Measurements from ENCODE around the gene FOXRED1. TPM values are rescaled to one million over a fixed set of nuclear protein-coding genes. Genes with fewer than 3 reads are reported as not detected.

FOXRED1 gene
- total and polyA plus RNA-seq, 2 of the 13 experiments (the other 11 are each of a cell fraction or from before 2014, with no cell fraction given) = 29.6 to 42.9 TPM

GRCh38 chr11:126257144-126257543 lies 11.8 kb upstream of the FOXRED1 start (continued):
- TF ChIP-seq ZBTB40 (IDR thresholded peaks at IDR 0.05) (no peak), ZBTB40 (CRISPR knock-in tag; IDR thresholded peaks at IDR 0.05) (no peak)

- H3K27ac ChIP-seq (ENCODE audit: extremely low read length, insufficient read depth, low read length) = no peak overlapping the region
- CTCF ChIA-PET (ENCODE audit: low intra/inter-chr PET ratio, low total read pairs) = no interaction called here
- ATAC-seq (no peak), DNase-seq (ENCODE audit: low spot score) (no peak), FAIRE-seq (no peak)
- no peaks in the 10 kb centered on the region for H3K79me2 ChIP-seq (ENCODE audit: insufficient read depth, low read length)
- no peaks in the 10 kb centered on the region for H3K27me3 ChIP-seq (ENCODE audit: control insufficient read depth in 1 of 2, insufficient read depth in 2 of 2, low read length in 2 of 2)
- intact Hi-C loops (cut with micrococcal nuclease; ENCODE audit: unreplicated experiment) (no loop called here), in situ Hi-C loops (cut with HindIII; ENCODE audit: extremely low pct_ligation_motif_present, low pct_unique_long_range_greater_than_20kb) (no loop called here)
- H2AFZ ChIP-seq (ENCODE audit: low read length) = no peak overlapping the region
- POLR2A ChIA-PET = no interaction called here
- H3K4me2 ChIP-seq (ENCODE audit: low read depth, low read length) = no peak overlapping the region
- H3K4me3 ChIP-seq (replicated peaks in 1 of 3; ENCODE audit: insufficient read depth in 1 of 3, low read depth in 2 of 3, low read length in 3 of 3) = no peak overlapping the region
- no peaks in the 10 kb centered on the region for H3K4me1 ChIP-seq (ENCODE audit: insufficient read depth, low read length)
- no peaks in the 10 kb centered on the region for H4K20me1 ChIP-seq (ENCODE audit: insufficient read depth, low read length)
- WGBS (ENCODE audit: low lambda C conversion rate) = 99% methylated on average over 2 of the region's 2 CpGs
- peaks cover 6 to 44% of the 10 kb centered on the region in 2 experiments for H3K36me3 ChIP-seq (replicated peaks in 1 of 2; ENCODE audit: control insufficient read depth in 1 of 2, insufficient read depth in 2 of 2, low read length in 2 of 2)
- no TSS peak for BruUV-seq (replicated peaks)
- H3K9ac ChIP-seq (ENCODE audit: insufficient read depth, low read depth, low read length) = no peak overlapping the region
- no peaks in the 10 kb centered on the region for H3K9me3 ChIP-seq (ENCODE audit: low read length)
- no peak for TF ChIP-seq E2F1 (CRISPR knock-in tag; IDR thresholded peaks at IDR 0.05)
- TF ChIP-seq MYC (CRISPR knock-in tag; IDR thresholded peaks at IDR 0.05; ENCODE audit: borderline replicate concordance) = no peak
- TF ChIP-seq PLRG1 (conservative IDR thresholded peaks at IDR 0.05) = no peak
- TF ChIP-seq THAP11 (CRISPR knock-in tag; IDR thresholded peaks at IDR 0.05) = no peak
- TF ChIP-seq TRIM24 (CRISPR knock-in tag; IDR thresholded peaks at IDR 0.05) = no peak
- TF ChIP-seq NCOA1 (CRISPR knock-in tag; IDR thresholded peaks at IDR 0.05) = no peak
- TF ChIP-seq KAT8 (CRISPR knock-in tag; IDR thresholded peaks at IDR 0.05) = no peak
- no peak for TF ChIP-seq ZNF382 (CRISPR knock-in tag; IDR thresholded peaks at IDR 0.05; ENCODE audit: borderline replicate concordance)
These were observed 11.2 kb upstream of the FOXRED1 start for GRCh38 chr11:126257764-126258163.

Data from HepG2 (cell line).